ENCODE measurements around the gene KIAA1671.

KIAA1671 gene

GRCh38 chr22:24981656-24982055 lies 29.1 kb downstream of the KIAA1671 start:
- no peak for DNase-seq (ENCODE audit: low read depth)

GRCh38 chr22:24982301-24983056 lies 30.0 kb downstream of the KIAA1671 start:
- DNase-seq (ENCODE audit: low read depth) = no peak

- DNase-seq (ENCODE audit: low read depth) = no peak
Measured at GRCh38 chr22:24983151-24983550, 30.6 kb downstream of the KIAA1671 start.

- DNase-seq (ENCODE audit: low read depth) = no peak
Measured at GRCh38 chr22:24984122-24984521, 31.6 kb downstream of the KIAA1671 start.

GRCh38 chr22:24985826-24986214 lies 33.3 kb downstream of the KIAA1671 start:
- no peak for DNase-seq (ENCODE audit: low read depth)

GRCh38 chr22:24986816-24987215 lies 34.3 kb downstream of the KIAA1671 start:
- no peak for DNase-seq (ENCODE audit: low read depth)

- no peak for DNase-seq (ENCODE audit: low read depth)
Measured at GRCh38 chr22:24989135-24989534, 36.6 kb downstream of the KIAA1671 start.

- DNase-seq (ENCODE audit: low read depth) = no peak
Measured at GRCh38 chr22:24989541-24989951, 37.0 kb downstream of the KIAA1671 start.

GRCh38 chr22:24990344-24990905 lies 37.9 kb downstream of the KIAA1671 start:
- DNase-seq (ENCODE audit: low read depth) = no peak

GRCh38 chr22:24992946-24993345 lies 40.4 kb downstream of the KIAA1671 start:
- no peak for DNase-seq (ENCODE audit: low read depth)

- DNase-seq (ENCODE audit: low read depth) = no peak
Measured at GRCh38 chr22:24994070-24994763, 41.7 kb downstream of the KIAA1671 start.

- DNase-seq (ENCODE audit: low read depth) = no peak
Measured at GRCh38 chr22:24995649-24996180, 43.2 kb downstream of the KIAA1671 start.

- DNase-seq (ENCODE audit: low read depth) = no peak
Measured at GRCh38 chr22:24996420-24996952, 44.0 kb downstream of the KIAA1671 start.

- DNase-seq (ENCODE audit: low read depth) = no peak
Measured at GRCh38 chr22:24997023-24997422, 44.5 kb downstream of the KIAA1671 start.

GRCh38 chr22:25000686-25001085 lies 48.2 kb downstream of the KIAA1671 start:
- DNase-seq (ENCODE audit: low read depth) = no peak

- DNase-seq (ENCODE audit: low read depth) = no peak
Measured at GRCh38 chr22:25002241-25002985, 49.9 kb downstream of the KIAA1671 start.

- DNase-seq (ENCODE audit: low read depth) = no peak
Measured at GRCh38 chr22:25006354-25006753, 53.8 kb downstream of the KIAA1671 start.

GRCh38 chr22:25007444-25008106 lies 55.1 kb downstream of the KIAA1671 start:
- DNase-seq (ENCODE audit: low read depth) = no peak

GRCh38 chr22:25008666-25009065 lies 56.1 kb downstream of the KIAA1671 start:
- no peak for DNase-seq (ENCODE audit: low read depth)

- no peak for DNase-seq (ENCODE audit: low read depth)
Measured at GRCh38 chr22:25012741-25013143, 60.2 kb downstream of the KIAA1671 start.

GRCh38 chr22:25013607-25014006 lies 61.1 kb downstream of the KIAA1671 start:
- DNase-seq (ENCODE audit: low read depth) = no peak
